Heart left ventricle (tissue), 16 donors: ENCODE results near the gene ELMO2. TPM values are rescaled to one million over a fixed set of nuclear protein-coding genes. Genes with fewer than 3 reads are reported as not detected.
A peak's percentile ranks its signal among the peaks of the same experiment; 100 is the strongest.

ENCODE experiments used
- ATAC-seq, 4 donors: fragments of 200-7000 bp; cut with Tn5 transposase; one replicate each; pipeline ENCODE4 v1.9.1; 2020 to 2022; ENCODE audit warnings: moderate library complexity in 4 of 4, mild to moderate bottlenecking in 3 of 4, moderate number of reproducible peaks in 1 of 4
- DNase-seq, 5 donors: peaks; one replicate each; pipeline ENCODE4 v3.0.0-alpha.2; 2020
- H3K27ac ChIP-seq, 12 donors: fragments of 200-600 bp; sonication (generic) in 4 of 12; one replicate each; pipeline versions ENCODE4 v1.5.0 to v1.8.0; 2016 to 2022; ENCODE audit warnings: mild to moderate bottlenecking in 2 of 12
- H3K27me3 ChIP-seq, 9 donors: fragments of 200-600 bp; sonication (generic) in 2 of 9; one replicate each; pipeline versions ENCODE4 v1.5.1 to v1.8.0; 2016 to 2022; ENCODE audit warnings: mild to moderate bottlenecking in 3 of 9
- H3K36me3 ChIP-seq, 9 donors: fragments of 200-600 bp; sonication (generic) in 2 of 9; one replicate each; pipeline versions ENCODE4 v1.5.0 to v1.8.0; 2018 to 2022; ENCODE audit warnings: mild to moderate bottlenecking in 2 of 9
- H3K4me1 ChIP-seq, 12 donors: fragments of 200-600 bp; sonication (generic) in 4 of 12; one replicate each; pipeline versions ENCODE4 v1.5.0 to v1.8.0; 2016 to 2022; ENCODE audit warnings: mild to moderate bottlenecking in 3 of 12
- H3K4me3 ChIP-seq, 12 donors: fragments of 200-600 bp; sonication (generic) in 4 of 12; one replicate each; pipeline versions ENCODE4 v1.5.0 to v1.8.0; 2017 to 2022; ENCODE audit warnings: mild to moderate bottlenecking in 9 of 12, moderate library complexity in 4 of 12
- H3K9me3 ChIP-seq, 12 donors: fragments of 200-600 bp; sonication (generic) in 4 of 12; one replicate each; pipeline versions ENCODE4 v1.5.0 to v1.8.0; 2016 to 2022; ENCODE audit warnings: mild to moderate bottlenecking in 1 of 12
- CTCF ChIP-seq, 12 donors: fragments of 200-600 bp; sonication (generic) in 4 of 12; IDR thresholded peaks; one replicate each; pipeline versions ENCODE4 v1.5.0 to v1.8.0; 2018 to 2022; ENCODE audit warnings: antibody characterized with exemption in 12 of 12, mild to moderate bottlenecking in 5 of 12
- POLR2A ChIP-seq, 2 donors: fragments of 450-650 bp; IDR thresholded peaks; one replicate each; pipeline ENCODE4 v1.6.1; 2017; ENCODE audit warnings: antibody characterized with exemption in 2 of 2, mild to moderate bottlenecking in 2 of 2, moderate library complexity in 2 of 2
- WGBS, 4 donors: extraction: QIAGEN DNeasy Blood & Tissue Kit in 2 of 4; methylation state at CpG; one replicate each; pipeline versions ENCODE4 v1.1.5 to v1.1.7; 2013 to 2018; 5-methylcytosine and 5-hydroxymethylcytosine counted together
- intact Hi-C, 10 donors: fragments of 100-400 bp; cut with DNase I; formaldehyde crosslinking; loops; one replicate each; pipeline versions ENCODE4 v1.11.1 to v1.14.2; 2022
- polyA plus RNA-seq, 2 donors: library from polyadenylated mRNA; stranded (reverse); fragments of 200-250 nt; gene quantifications; one replicate each; pipeline ENCODE4 v1.2.3, GENCODE V29; 2013
- total RNA-seq, 9 donors: library from RNA; depleted of rRNA in 2 of 9; stranded (reverse); fragments of >200 nt in 2 of 9; fragmentation: NEBNext Ultra II Directional in 3 of 9; extraction: Animal tissue kit (Norgen Biotek cat#: 25700) in 3 of 9; gene quantifications; one replicate each; pipeline versions ENCODE4 v1.1.0 to v1.2.4, GENCODE V29; 2016 to 2023
- donor health status: ischemic (EF 13 %, LVEDD 7.1; RV severe dilation, severe dysfunction).
- donor health status: healthy with polysubstance abuse.
- donor health status: DM: no; HTN: yes; CAD: no.
- donor health status: DM: no; HTN: no; CAD: no.
- donor health status: ischemic (EF 25% LVEDD 6.9; RV normal size, moderate dysfunction).
- donor health status: ischemic (EF 25% LVEDD 5.7; RV mildly dilated, moderate dysfunction).
- donor health status: healthy.
- donor health status: DM: yes; HTN: yes; CAD: no.
- donor health status: ischemic (EF 35%, LVEDD 5.7; RV mildly dilated, moderate dysfunction).
- donor health status: nonischemic (EF 11% LVEDD 7.7; RV severe dilation, severe dysfunction).
- donor health status: DM: yes; HTN: yes; CAD: no.
- donor health status: PGD.
- donor health status: ischemic (EF 29% LVEDD 5.4; RV normal size, mild dysfunction).
- donor health status: nonischemic (EF 23%, LVEDD 6.1; RV moderate dilation, normal function).

The ELMO2 gene
- total and polyA plus RNA-seq, 11 donors = 14.6 to 57.5 (median 33.6) TPM

GRCh38 chr20:46366826-46367225, 39.6 kb downstream of the ELMO2 start:
- no peak for ATAC-seq
- H3K4me1 ChIP-seq = peaks cover 0 to 31% (median 25%) of the 10 kb centered on the region in 12 donors
- TF ChIP-seq CTCF (IDR thresholded peaks at IDR 0.05) (no peak), POLR2A (IDR thresholded peaks at IDR 0.05) (no peak)
- WGBS, 4 donors = 83 to 90% (median 88%) methylated on average over 5 of the region's 5 CpGs
- H3K9me3 ChIP-seq = no peaks in the 10 kb centered on the region
- H3K36me3 ChIP-seq = peaks cover 0 to 71% (median 64%) of the 10 kb centered on the region in 9 donors
- no peak for DNase-seq
- no peak overlapping the region for H3K4me3 ChIP-seq
- no peak overlapping the region for H3K27ac ChIP-seq
- intact Hi-C loops = loop anchor here in 3 of 10 donors (5.0 to 10.0 kb wide), 3 partner anchors 35 to 342 kb away; partner anchors contain the start of gene SLC12A5 (in 1 of the 3)
- no peaks in the 10 kb centered on the region for H3K27me3 ChIP-seq

DNA sequence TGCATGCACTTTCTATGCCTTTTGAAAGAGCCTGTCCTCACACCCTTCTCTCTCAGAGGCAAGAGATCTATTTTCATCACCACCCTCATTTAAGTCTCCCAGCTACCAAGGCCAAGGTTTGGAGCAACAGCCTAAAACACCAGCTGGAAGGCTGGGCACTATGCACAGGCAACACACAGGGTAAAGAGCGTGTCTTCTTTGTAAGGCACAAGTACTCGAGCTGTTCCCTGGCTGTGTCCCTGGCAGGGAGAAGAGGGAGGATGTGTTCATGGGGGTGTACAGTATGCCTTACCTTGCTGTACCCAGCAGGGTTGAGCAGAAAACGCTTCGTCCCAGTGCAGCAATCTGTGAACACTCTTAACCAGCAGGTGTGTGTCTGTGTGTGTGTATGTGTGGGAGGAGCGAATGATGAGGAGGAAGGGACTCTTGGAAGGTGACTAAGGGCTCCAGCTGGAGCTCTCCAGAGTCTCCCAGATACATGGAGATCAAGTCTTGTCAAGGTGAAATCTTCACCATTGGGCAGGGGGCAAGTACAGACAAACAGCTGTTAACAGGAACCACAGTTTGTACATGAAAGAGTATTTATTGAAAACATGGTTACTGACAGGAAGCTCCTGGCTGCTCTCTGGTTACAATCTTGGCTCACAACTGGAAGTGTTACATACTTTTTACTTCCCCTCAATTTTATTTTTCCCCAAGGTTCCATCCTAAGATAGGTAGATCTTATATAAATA, 40.8 kb downstream of the ELMO2 start:
- no peak overlapping the region for H3K27ac ChIP-seq
- H3K4me1 ChIP-seq = peaks cover 0 to 39% (median 29%) of the 10 kb centered on the region in 12 donors

GRCh38 chr20:46364670-46365486, 41.5 kb downstream of the ELMO2 start:
- Histone ChIP-seq H3K27ac (peak overlapping the region; percentile 7 to 99 (median 97)), H3K9me3 (no peaks in the 10 kb centered on the region), H3K4me3 (peak overlapping the region; percentile 80 to 99 (median 91)), H3K27me3 (no peaks in the 10 kb centered on the region), H3K36me3 (peaks cover 0 to 57% (median 46%) of the 10 kb centered on the region in 9 donors), H3K4me1 (peaks cover 0 to 47% (median 32%) of the 10 kb centered on the region in 12 donors)
- no peak for ATAC-seq
- WGBS, 4 donors = 68 to 72% (median 71%) methylated on average over 10 of the region's 10 CpGs
- TF ChIP-seq CTCF (IDR thresholded peaks at IDR 0.05) (no peak), POLR2A (IDR thresholded peaks at IDR 0.05) (no peak)
- no peak for DNase-seq
- intact Hi-C loops = loop anchor here in 7 of 10 donors (1.0 to 10.0 kb wide), 5 partner anchors 37 to 340 kb away; partner anchors contain the start of genes ELMO2 (in 4 of the 7) and SLC12A5 (in 1 of the 7)

More for the DNA sequence above, 40.8 kb downstream of the ELMO2 start:
- Histone ChIP-seq H3K4me3 (no peak overlapping the region), H3K9me3 (no peaks in the 10 kb centered on the region), H3K36me3 (peaks cover 0 to 64% (median 54%) of the 10 kb centered on the region in 9 donors), H3K27me3 (no peaks in the 10 kb centered on the region)
- WGBS, 4 donors = 91 to 96% (median 93%) methylated on average over 5 of the region's 5 CpGs
- no peak for ATAC-seq
- TF ChIP-seq CTCF (IDR thresholded peaks at IDR 0.05) = no peak
- TF ChIP-seq POLR2A (IDR thresholded peaks at IDR 0.05) = no peak
- intact Hi-C loops = loop anchor here in 4 of 10 donors (2.0 to 10.0 kb wide), 4 partner anchors 37 to 341 kb away; partner anchors contain the start of genes ELMO2 (in 2 of the 4) and SLC12A5 (in 1 of the 4)
- DNase-seq = no peak
